Trophoblast cell (in vitro differentiated cells and primary cell): ENCODE measurements around the gene ORC6.

Experiments
- DNase-seq, 2 donors: peaks; one replicate each; pipeline ENCODE4 v3.0.0-alpha.2; 2016
- H2AFZ ChIP-seq: 2 replicates; pipeline ENCODE4 v1.6.1; 2013; ENCODE audit warnings: low read length, moderate library complexity, mild to moderate bottlenecking; ENCODE audit not compliant: insufficient read depth, poor library complexity
- H2AK5ac ChIP-seq: 2 replicates; pipeline ENCODE4 v1.6.1; 2013; ENCODE audit warnings: mild to moderate bottlenecking, low read length
- H2BK120ac ChIP-seq: 2 replicates; pipeline ENCODE4 v1.6.1; 2013; ENCODE audit warnings: low read length, mild to moderate bottlenecking, moderate library complexity; ENCODE audit not compliant: insufficient read depth, poor library complexity
- H2BK12ac ChIP-seq: 2 replicates; pipeline ENCODE4 v1.6.1; 2013; ENCODE audit warnings: mild to moderate bottlenecking, low read length, moderate library complexity
- H2BK5ac ChIP-seq: 2 replicates; pipeline ENCODE4 v1.6.1; 2013; ENCODE audit warnings: low read length, low read depth, moderate library complexity, mild to moderate bottlenecking; ENCODE audit not compliant: poor library complexity
- H3K14ac ChIP-seq: 2 replicates; pipeline ENCODE4 v1.6.1; 2013; ENCODE audit warnings: mild to moderate bottlenecking, low read length
- H3K18ac ChIP-seq: 2 replicates; pipeline ENCODE4 v1.6.1; 2013; ENCODE audit warnings: mild to moderate bottlenecking, low read length
- H3K23ac ChIP-seq: 2 replicates; pipeline ENCODE4 v1.6.1; 2013; ENCODE audit warnings: low read length
- H3K27ac ChIP-seq: 2 replicates; pipeline ENCODE4 v1.5.1; 2013; ENCODE audit warnings: low read depth, mild to moderate bottlenecking, inconsistent platforms, low read length, moderate library complexity
- H3K27me3 ChIP-seq: 2 replicates; pipeline ENCODE4 v1.6.1; 2013; ENCODE audit warnings: inconsistent platforms, mild to moderate bottlenecking, low read length, moderate library complexity; ENCODE audit not compliant: insufficient read depth
- H3K36me3 ChIP-seq, 2 experiments: 1 replicate in 1 of 2; 2 replicates in 1 of 2; pipeline ENCODE4 v1.6.1; 2013; ENCODE audit warnings: low read length in 2 of 2, mild to moderate bottlenecking in 2 of 2, moderate library complexity in 1 of 2; ENCODE audit not compliant: insufficient read depth in 2 of 2, control insufficient read depth in 1 of 2
- H3K4ac ChIP-seq: 2 replicates; pipeline ENCODE4 v1.6.1; 2013; ENCODE audit warnings: low read depth, mild to moderate bottlenecking, low read length, moderate library complexity
- H3K4me1 ChIP-seq, 2 experiments: 1 replicate in 1 of 2; 2 replicates in 1 of 2; pipeline ENCODE4 v1.6.1; 2013; ENCODE audit warnings: low read length in 2 of 2, mild to moderate bottlenecking in 2 of 2, moderate library complexity in 1 of 2; ENCODE audit not compliant: insufficient read depth in 2 of 2, control insufficient read depth in 1 of 2
- H3K4me2 ChIP-seq: 2 replicates; pipeline ENCODE4 v1.6.1; 2013; ENCODE audit warnings: inconsistent platforms, mild to moderate bottlenecking, low read length, moderate library complexity
- H3K4me3 ChIP-seq: 2 replicates; pipeline ENCODE4 v1.5.1; 2013; ENCODE audit warnings: mild to moderate bottlenecking, low read depth, low read length, inconsistent platforms
- H3K79me1 ChIP-seq: one replicate; pipeline ENCODE4 v1.6.1; 2013; ENCODE audit warnings: low read length
- H3K79me2 ChIP-seq: 2 replicates; pipeline ENCODE4 v1.6.1; 2013; ENCODE audit warnings: low read length, mild to moderate bottlenecking; ENCODE audit not compliant: control insufficient read depth, insufficient read depth, poor library complexity
- H3K9ac ChIP-seq: 2 replicates; pipeline ENCODE4 v1.6.1; 2013; ENCODE audit warnings: mild to moderate bottlenecking, low read length
- H3K9me3 ChIP-seq: 2 replicates; pipeline ENCODE4 v1.6.1; 2013; ENCODE audit warnings: low read depth, mild to moderate bottlenecking, control low read depth, inconsistent platforms, low read length; ENCODE audit not compliant: insufficient read depth
- H4K12ac ChIP-seq: 2 replicates; pipeline ENCODE4 v1.6.1; 2013; ENCODE audit warnings: low read depth, mild to moderate bottlenecking, low read length, moderate library complexity
- H4K8ac ChIP-seq: 2 replicates; pipeline ENCODE4 v1.6.1; 2013; ENCODE audit warnings: low read depth, mild to moderate bottlenecking, low read length, moderate library complexity
- H4K91ac ChIP-seq: one replicate; pipeline ENCODE4 v1.6.1; 2013; ENCODE audit warnings: low read depth, mild to moderate bottlenecking, low read length, moderate library complexity
- WGBS: extraction: QIAGEN DNeasy Blood & Tissue Kit; methylation state at CpG from one replicate; pipeline ENCODE4 v1.1.7; 2013; ENCODE audit warnings: missing lambda C conversion rate; ENCODE audit not compliant: insufficient read length, insufficient coverage; ENCODE audit errors: extremely low coverage; 5-methylcytosine and 5-hydroxymethylcytosine counted together

The ORC6 gene

DNA sequence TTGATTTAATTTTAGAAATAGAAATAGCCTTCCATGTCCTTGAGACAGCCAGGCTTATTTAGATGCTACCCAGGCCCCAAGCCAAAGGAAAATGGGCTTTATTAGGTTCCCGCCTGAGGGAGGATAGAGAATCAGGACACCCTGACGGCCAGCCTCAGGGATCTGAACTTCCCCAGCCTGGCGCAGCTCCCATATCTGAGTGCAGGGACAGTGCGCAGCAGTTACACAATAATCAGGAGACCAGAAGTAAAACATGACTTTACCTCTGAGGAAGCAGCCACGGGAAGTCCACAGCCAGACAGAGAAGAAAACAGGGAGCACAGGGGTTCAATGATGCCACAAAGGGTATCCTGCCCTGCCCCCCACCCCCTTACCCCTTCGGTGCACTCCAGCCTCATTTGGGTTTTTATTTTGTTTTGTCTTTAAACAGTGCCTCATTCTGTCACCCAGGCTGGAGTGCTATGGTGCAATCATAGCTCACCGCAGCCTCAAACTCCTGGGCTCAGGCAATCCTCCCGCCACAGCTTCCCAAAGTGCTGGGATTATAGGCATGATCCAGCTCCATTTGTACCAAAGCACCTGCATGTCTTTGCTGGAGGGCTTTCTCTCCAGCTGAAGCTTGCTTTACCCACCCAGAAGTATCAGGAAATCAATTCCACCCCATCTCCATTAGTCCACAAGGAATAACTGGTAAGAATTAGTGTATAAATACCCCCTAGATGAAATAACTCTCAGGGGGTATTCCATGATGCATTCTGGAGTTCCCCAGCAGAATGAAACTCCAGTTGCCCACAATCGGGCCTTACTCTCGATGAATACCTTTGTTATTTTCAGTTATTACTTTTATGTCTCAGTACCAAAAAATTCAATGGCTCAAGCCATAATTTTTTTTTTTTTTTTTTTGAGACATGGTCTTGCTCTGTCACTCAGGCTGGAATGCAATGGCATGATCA, 21.9 kb downstream of the ORC6 start:
- Histone ChIP-seq H4K91ac (peak overlapping the region; percentile 26), H3K4me3 (no peak overlapping the region), H3K23ac (no peak overlapping the region), H4K12ac (no peak overlapping the region), H3K79me2 (peaks cover 1% of the 10 kb centered on the region), H3K9me3 (no peaks in the 10 kb centered on the region), H2AFZ (no peak overlapping the region), H2BK12ac (peak overlapping the region; percentile 70), H3K4me2 (no peak overlapping the region), H2BK120ac (peak overlapping the region; percentile 8), H2AK5ac (no peak overlapping the region), H3K79me1 (peaks cover 4% of the 10 kb centered on the region), H3K4ac (no peak overlapping the region), H3K4me1 (peaks cover 0 to 9% of the 10 kb centered on the region in 2 experiments), H4K8ac (peak overlapping the region; percentile 7), H3K18ac (no peak overlapping the region), H3K36me3 (no peaks in the 10 kb centered on the region), H3K14ac (no peak overlapping the region), H2BK5ac (no peak overlapping the region), H3K27me3 (no peaks in the 10 kb centered on the region), H3K9ac (no peak overlapping the region), H3K27ac (no peak overlapping the region)
- whole genome bisulfite sequencing = no CpG with 5 or more reads among the region's 10 CpGs
- DNase-seq = peak in 1 of 2 donors; percentile 8

DNA sequence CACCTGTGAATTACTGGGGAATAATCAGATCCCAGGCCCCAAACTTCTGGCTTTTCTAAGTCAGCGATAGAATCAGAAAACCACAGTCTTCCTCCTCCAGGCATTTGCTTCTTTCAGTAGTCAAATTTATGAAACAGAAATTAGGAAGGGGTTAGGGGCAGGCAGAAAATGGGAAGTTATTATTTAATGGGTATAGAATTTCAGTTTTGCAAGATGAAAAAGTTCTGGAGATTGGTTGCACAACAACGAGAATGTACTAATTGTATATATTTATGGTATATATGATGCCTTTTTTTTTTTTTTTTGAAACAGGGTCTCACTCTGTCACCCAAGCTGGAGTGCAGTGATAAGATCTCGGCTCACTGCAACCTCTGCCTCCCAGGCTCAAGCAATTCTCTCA, 23.5 kb downstream of the ORC6 start:
- no peak overlapping the region for H3K14ac ChIP-seq
- peaks cover 4% of the 10 kb centered on the region for H3K79me1 ChIP-seq
- no CpG with 5 or more reads among the region's 3 CpGs for WGBS
- H3K36me3 ChIP-seq = no peaks in the 10 kb centered on the region
- H3K4me1 ChIP-seq = peaks cover 0 to 9% of the 10 kb centered on the region in 2 experiments
- H3K4me2 ChIP-seq = no peak overlapping the region
- H3K27me3 ChIP-seq = no peaks in the 10 kb centered on the region
- no peak overlapping the region for H3K23ac ChIP-seq
- H2AFZ ChIP-seq = no peak overlapping the region
- no peak overlapping the region for H4K8ac ChIP-seq
- no peak overlapping the region for H3K9ac ChIP-seq
- H2BK120ac ChIP-seq = no peak overlapping the region
- H4K12ac ChIP-seq = no peak overlapping the region
- H2BK5ac ChIP-seq = no peak overlapping the region
- H3K4ac ChIP-seq = no peak overlapping the region
- no peak overlapping the region for H4K91ac ChIP-seq
- no peak for DNase-seq
- H2AK5ac ChIP-seq = no peak overlapping the region
- no peak overlapping the region for H3K4me3 ChIP-seq
- H3K9me3 ChIP-seq = no peaks in the 10 kb centered on the region
- H3K18ac ChIP-seq = no peak overlapping the region
- H2BK12ac ChIP-seq = no peak overlapping the region
- no peak overlapping the region for H3K27ac ChIP-seq
- peaks cover 1% of the 10 kb centered on the region for H3K79me2 ChIP-seq

DNA sequence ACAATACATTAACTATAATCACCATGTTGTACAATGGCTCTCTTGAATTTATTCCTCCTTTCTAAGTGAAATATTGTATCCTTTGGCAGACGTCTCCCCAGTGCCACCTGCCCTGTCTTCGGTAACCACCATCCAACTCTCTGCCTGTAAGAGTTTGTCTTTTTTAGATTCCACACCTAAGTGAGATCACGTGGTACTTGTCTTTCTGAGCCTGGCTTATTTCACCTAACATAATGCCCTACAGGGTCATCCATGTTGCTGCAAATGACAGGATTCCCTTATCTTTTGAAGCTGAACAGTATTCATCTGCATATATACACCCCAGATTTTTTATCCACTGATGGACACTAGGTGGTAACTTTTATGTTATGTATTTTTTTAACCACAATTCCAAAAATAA, 24.2 kb downstream of the ORC6 start:
- Histone ChIP-seq H3K18ac (no peak overlapping the region), H2BK5ac (no peak overlapping the region), H3K4me3 (no peak overlapping the region), H3K9ac (no peak overlapping the region), H2BK12ac (no peak overlapping the region), H2AK5ac (no peak overlapping the region), H3K27me3 (no peaks in the 10 kb centered on the region), H3K14ac (no peak overlapping the region), H3K4ac (no peak overlapping the region), H3K79me2 (peaks cover 1% of the 10 kb centered on the region), H4K8ac (no peak overlapping the region), H2BK120ac (no peak overlapping the region), H2AFZ (no peak overlapping the region), H3K23ac (no peak overlapping the region), H3K4me1 (peaks cover 0 to 9% of the 10 kb centered on the region in 2 experiments), H3K27ac (no peak overlapping the region), H3K79me1 (peaks cover 4% of the 10 kb centered on the region), H4K91ac (no peak overlapping the region), H3K9me3 (no peaks in the 10 kb centered on the region), H3K36me3 (no peaks in the 10 kb centered on the region), H4K12ac (no peak overlapping the region), H3K4me2 (no peak overlapping the region)
- no CpG with 5 or more reads among the region's 3 CpGs for WGBS
- DNase-seq = no peak

DNA sequence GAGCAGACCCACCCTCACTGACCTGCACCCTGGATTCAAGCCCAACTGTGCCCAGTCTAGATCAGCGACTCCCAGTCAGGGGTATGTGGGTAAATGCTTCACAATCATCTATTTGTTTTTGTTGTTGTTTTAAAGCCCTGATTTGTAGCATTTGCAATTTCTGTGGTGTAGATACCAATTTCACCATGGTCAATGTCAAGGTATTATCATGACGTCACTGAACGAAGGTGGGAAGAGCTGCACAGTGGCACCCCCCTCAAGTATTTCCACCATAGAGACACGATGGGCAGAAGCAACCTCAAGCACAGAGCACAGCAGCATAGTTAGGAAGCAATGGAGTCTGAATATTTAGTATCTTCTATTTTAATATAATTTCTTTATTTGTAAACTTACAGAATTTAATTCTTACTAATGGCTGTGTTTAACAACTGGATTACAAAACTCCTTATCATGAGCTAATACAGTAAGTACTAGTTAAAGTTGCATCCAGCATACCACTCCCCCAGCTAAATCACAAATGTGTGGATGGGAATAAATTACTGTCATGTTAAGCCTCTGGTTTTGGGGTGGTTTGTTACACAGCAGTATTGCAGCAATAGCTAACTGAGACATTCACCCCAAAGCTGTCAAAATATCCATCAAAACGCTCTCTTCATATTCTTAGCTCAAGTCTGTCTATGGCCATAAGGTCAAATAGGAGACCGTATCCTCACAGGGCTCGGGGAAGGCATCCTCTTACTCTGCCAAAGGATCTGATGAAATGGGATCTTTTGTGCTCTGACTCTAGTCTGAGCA, 25.5 kb downstream of the ORC6 start:
- Histone ChIP-seq H3K79me1 (peaks cover 4% of the 10 kb centered on the region), H3K14ac (no peak overlapping the region), H4K8ac (no peak overlapping the region), H3K9me3 (no peaks in the 10 kb centered on the region), H3K4ac (no peak overlapping the region), H3K27ac (no peak overlapping the region), H2AK5ac (peak overlapping the region; percentile 23), H2AFZ (no peak overlapping the region), H2BK12ac (peak overlapping the region; percentile 82), H3K9ac (no peak overlapping the region), H2BK120ac (peak overlapping the region; percentile 80), H3K4me3 (no peak overlapping the region), H4K12ac (no peak overlapping the region), H3K36me3 (no peaks in the 10 kb centered on the region), H2BK5ac (no peak overlapping the region), H4K91ac (peak overlapping the region; percentile 74), H3K27me3 (no peaks in the 10 kb centered on the region), H3K18ac (peak overlapping the region; percentile 52), H3K23ac (no peak overlapping the region), H3K79me2 (peaks cover 1% of the 10 kb centered on the region), H3K4me2 (no peak overlapping the region), H3K4me1 (peaks cover 0 to 8% of the 10 kb centered on the region in 2 experiments)
- WGBS = no CpG with 5 or more reads among the region's 7 CpGs
- DNase-seq = no peak
